Measurements from ENCODE around the gene KANK4.

DNA sequence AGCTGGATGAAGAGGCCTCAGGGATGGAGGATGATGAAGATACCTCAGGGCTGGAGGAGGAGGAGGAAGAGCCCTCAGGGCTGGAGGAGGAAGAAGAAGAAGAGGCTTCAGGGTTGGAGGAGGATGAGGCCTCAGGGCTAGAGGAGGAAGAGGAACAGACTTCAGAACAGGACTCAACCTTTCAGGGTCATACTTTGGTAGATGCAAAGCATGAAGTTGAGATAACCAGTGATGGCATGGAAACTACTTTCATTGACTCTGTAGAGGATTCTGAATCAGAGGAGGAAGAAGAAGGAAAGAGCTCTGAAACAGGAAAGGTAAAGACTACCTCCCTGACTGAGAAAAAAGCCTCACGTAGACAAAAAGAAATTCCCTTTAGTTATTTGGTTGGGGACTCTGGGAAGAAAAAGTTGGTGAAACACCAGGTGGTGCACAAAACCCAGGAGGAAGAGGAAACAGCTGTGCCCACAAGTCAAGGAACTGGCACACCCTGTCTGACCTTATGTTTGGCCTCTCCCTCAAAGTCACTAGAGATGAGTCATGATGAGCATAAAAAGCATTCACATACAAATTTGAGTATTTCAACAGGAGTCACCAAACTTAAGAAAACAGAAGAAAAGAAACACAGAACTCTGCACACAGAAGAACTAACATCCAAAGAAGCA lies 109.2 kb downstream of the KANK4 start:
- no peak for TF ChIP-seq POLR2A (IDR thresholded peaks at IDR 0.05)
- TF ChIP-seq, protein P1, sequence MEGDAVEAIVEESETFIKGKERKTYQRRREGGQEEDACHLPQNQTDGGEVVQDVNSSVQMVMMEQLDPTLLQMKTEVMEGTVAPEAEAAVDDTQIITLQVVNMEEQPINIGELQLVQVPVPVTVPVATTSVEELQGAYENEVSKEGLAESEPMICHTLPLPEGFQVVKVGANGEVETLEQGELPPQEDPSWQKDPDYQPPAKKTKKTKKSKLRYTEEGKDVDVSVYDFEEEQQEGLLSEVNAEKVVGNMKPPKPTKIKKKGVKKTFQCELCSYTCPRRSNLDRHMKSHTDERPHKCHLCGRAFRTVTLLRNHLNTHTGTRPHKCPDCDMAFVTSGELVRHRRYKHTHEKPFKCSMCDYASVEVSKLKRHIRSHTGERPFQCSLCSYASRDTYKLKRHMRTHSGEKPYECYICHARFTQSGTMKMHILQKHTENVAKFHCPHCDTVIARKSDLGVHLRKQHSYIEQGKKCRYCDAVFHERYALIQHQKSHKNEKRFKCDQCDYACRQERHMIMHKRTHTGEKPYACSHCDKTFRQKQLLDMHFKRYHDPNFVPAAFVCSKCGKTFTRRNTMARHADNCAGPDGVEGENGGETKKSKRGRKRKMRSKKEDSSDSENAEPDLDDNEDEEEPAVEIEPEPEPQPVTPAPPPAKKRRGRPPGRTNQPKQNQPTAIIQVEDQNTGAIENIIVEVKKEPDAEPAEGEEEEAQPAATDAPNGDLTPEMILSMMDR (IDR thresholded peaks at IDR 0.05): no peak

Measured in adrenal gland (tissue), 5 donors.